ENCODE data around the gene TPGS1. TPM values are rescaled to one million over a fixed set of nuclear protein-coding genes. Genes with fewer than 3 reads are reported as not detected.

The TPGS1 gene
- total and polyA plus RNA-seq, 2 donors (not counting 1 experiment from before 2014, with no cell fraction given): 8.1 to 33.8 TPM

DNA sequence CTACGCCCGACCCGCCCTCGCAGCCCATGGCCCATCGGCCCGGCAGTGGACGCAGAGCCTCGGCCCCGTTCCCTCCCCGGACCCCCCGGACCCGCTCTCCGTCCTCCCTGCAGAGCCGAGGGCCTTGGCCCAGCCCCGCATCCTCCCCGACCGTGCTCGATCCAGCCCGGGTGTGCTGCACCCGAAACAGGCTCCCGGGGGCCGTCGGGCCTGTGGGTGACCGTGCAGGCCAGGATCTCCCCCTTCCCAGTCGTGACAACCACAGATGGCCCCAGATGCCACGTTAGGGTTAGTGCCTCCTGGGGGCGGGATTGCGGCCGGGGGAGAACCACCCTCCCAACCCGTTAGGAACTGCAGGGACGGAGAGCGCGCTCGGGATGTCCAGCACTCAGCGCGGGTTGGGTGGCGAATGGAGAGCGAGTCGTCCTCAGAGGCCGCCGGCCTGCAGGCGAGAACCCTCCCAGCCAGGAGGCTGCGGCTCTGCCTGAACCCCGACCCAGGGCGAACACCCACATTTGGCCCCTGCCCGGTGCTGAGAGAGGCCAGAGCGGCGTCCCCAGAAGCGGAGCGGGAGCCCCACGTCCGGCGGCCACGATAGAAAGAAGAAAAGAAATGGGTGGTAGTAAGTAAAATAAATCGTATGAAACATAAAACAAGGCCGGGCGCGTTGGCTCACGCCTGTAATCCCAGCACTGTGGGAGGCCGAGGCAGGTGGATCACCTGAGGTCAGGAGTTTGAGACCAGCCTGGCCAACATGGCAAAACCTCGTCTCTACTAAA, 17.7 kb upstream of the TPGS1 start:
- TF ChIP-seq, protein P1, sequence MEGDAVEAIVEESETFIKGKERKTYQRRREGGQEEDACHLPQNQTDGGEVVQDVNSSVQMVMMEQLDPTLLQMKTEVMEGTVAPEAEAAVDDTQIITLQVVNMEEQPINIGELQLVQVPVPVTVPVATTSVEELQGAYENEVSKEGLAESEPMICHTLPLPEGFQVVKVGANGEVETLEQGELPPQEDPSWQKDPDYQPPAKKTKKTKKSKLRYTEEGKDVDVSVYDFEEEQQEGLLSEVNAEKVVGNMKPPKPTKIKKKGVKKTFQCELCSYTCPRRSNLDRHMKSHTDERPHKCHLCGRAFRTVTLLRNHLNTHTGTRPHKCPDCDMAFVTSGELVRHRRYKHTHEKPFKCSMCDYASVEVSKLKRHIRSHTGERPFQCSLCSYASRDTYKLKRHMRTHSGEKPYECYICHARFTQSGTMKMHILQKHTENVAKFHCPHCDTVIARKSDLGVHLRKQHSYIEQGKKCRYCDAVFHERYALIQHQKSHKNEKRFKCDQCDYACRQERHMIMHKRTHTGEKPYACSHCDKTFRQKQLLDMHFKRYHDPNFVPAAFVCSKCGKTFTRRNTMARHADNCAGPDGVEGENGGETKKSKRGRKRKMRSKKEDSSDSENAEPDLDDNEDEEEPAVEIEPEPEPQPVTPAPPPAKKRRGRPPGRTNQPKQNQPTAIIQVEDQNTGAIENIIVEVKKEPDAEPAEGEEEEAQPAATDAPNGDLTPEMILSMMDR (IDR thresholded peaks at IDR 0.05): no peak
- no peak for TF ChIP-seq EZH2 (IDR thresholded peaks at IDR 0.05; ENCODE audit: borderline replicate concordance, insufficient read depth, low read depth, low read length, poor library complexity, severe bottlenecking)
- Mint-ChIP-seq H3K27ac (peak overlapping the region; percentile 82), H3K9me3 (ENCODE audit: insufficient read depth) (no peaks in the 10 kb centered on the region), H3K4me3 (peak overlapping the region; percentile 80), H3K4me1 (peaks cover 2% of the 10 kb centered on the region), H3K27me3 (peaks cover 11% of the 10 kb centered on the region)
- WGBS (ENCODE audit: insufficient coverage): 37% methylated on average over 56 of the region's 61 CpGs
- ATAC-seq (ENCODE audit: low read depth) (no peak), DNase-seq (no peak)
- POLR2A ChIA-PET: interaction anchor here (0.9 to 1.7 kb wide), 2 partner anchors 17 to 21 kb away, joined by 3 to 16 read pairs; partner anchors contain the start of gene TPGS1
- H3K9ac ChIP-seq (ENCODE audit: low read length): peak overlapping the region; percentile 95
- H3K4me1 ChIP-seq (ENCODE audit: control insufficient read depth in 2 of 2, insufficient read depth in 2 of 2, low read length in 2 of 2): peaks cover 0 to 12% of the 10 kb centered on the region in 2 donors
- H3K4me2 ChIP-seq (replicated peaks; ENCODE audit: low read depth, low read length, poor library complexity, severe bottlenecking): peak overlapping the region; percentile 98
- peaks cover 0 to 18% (median 0%) of the 10 kb centered on the region in 3 donors for H3K9me3 ChIP-seq (ENCODE audit: control extremely low read depth in 1 of 3, control insufficient read depth in 2 of 3, insufficient read depth in 1 of 3, low read length in 2 of 3)
- intact Hi-C loops (cut with micrococcal nuclease): loop anchor here (1.0 kb wide), 2 partner anchors 18 to 42 kb away; partner anchors contain the start of genes CDC34 and TPGS1
- H3K79me2 ChIP-seq (ENCODE audit: control insufficient read depth, insufficient read depth, low read length): no peaks in the 10 kb centered on the region
- no peak overlapping the region for H3K27ac ChIP-seq (ENCODE audit: low read length in 2 of 2)
- no peaks in the 10 kb centered on the region for H4K20me1 ChIP-seq (ENCODE audit: control insufficient read depth, insufficient read depth, low read length, poor library complexity, severe bottlenecking)
- peaks cover 0 to 20% (median 9%) of the 10 kb centered on the region in 4 experiments for H3K27me3 ChIP-seq (replicated peaks in 1 of 4; ENCODE audit: control extremely low read depth in 1 of 4, control insufficient read depth in 3 of 4, insufficient read depth in 4 of 4, low read length in 3 of 4)
- H3K36me3 ChIP-seq (replicated peaks in 1 of 2; ENCODE audit: control extremely low read depth in 1 of 2, control insufficient read depth in 1 of 2, extremely low read depth in 1 of 2, insufficient read depth in 2 of 2, low read length in 1 of 2): no peaks in the 10 kb centered on the region
- peak overlapping the region; percentile 97 for H2AFZ ChIP-seq (ENCODE audit: insufficient read depth, low read depth, low read length, poor library complexity, severe bottlenecking)
- CTCF ChIA-PET: interaction anchor here (0.7 to 1.1 kb wide), 4 partner anchors 9 to 42 kb away, joined by 3 to 18 read pairs (median 8); partner anchors contain the start of gene CDC34
- peak overlapping the region in 4 of 5 experiments; percentile 52 to 98 (median 74) for H3K4me3 ChIP-seq (ENCODE audit: control extremely low read depth in 1 of 5, extremely low read depth in 1 of 5, insufficient read depth in 1 of 5, low read depth in 2 of 5, low read length in 4 of 5)
